OCI-LY1 (cell line): ENCODE results near the gene DOCK3.

Source experiments
- EZH2 ChIP-seq: fragments of 200-600 bp; sonication (generic), shearing (Covaris generic); IDR thresholded peaks from 2 replicates; pipeline ENCODE4 v1.8.0; 2017; ENCODE audit warnings: borderline replicate concordance, mixed run types, mild to moderate bottlenecking, antibody characterized with exemption, low read length, moderate library complexity, mixed read lengths
- TF ChIP-seq, protein P1 (sequence below): fragments of 200-600 bp; sonication (generic), shearing (Covaris generic); IDR thresholded peaks from 2 replicates; pipeline ENCODE4 v1.5.1; 2017; ENCODE audit warnings: mild to moderate bottlenecking, antibody characterized with exemption, low read length, moderate library complexity, mixed read lengths

- TF ChIP-seq, protein P1, sequence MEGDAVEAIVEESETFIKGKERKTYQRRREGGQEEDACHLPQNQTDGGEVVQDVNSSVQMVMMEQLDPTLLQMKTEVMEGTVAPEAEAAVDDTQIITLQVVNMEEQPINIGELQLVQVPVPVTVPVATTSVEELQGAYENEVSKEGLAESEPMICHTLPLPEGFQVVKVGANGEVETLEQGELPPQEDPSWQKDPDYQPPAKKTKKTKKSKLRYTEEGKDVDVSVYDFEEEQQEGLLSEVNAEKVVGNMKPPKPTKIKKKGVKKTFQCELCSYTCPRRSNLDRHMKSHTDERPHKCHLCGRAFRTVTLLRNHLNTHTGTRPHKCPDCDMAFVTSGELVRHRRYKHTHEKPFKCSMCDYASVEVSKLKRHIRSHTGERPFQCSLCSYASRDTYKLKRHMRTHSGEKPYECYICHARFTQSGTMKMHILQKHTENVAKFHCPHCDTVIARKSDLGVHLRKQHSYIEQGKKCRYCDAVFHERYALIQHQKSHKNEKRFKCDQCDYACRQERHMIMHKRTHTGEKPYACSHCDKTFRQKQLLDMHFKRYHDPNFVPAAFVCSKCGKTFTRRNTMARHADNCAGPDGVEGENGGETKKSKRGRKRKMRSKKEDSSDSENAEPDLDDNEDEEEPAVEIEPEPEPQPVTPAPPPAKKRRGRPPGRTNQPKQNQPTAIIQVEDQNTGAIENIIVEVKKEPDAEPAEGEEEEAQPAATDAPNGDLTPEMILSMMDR: no peak
- no peak for TF ChIP-seq EZH2
Measured at GRCh38 chr3:50923955-50924354, 249.2 kb downstream of the DOCK3 start.
